Esophagus muscularis mucosa (tissue), 4 donors: ENCODE results near the gene TRAK1. TPM values are rescaled to one million over a fixed set of nuclear protein-coding genes. Genes with fewer than 3 reads are reported as not detected.

ENCODE experiments used
- DNase-seq: peaks from one replicate; pipeline ENCODE4 v3.0.0-alpha.2; 2017; ENCODE audit errors: extremely low spot score
- H3K27ac ChIP-seq, 4 donors: fragments of 200-600 bp; sonication (generic); replicated peaks in 1 of 4; 1 replicate in 3 of 4; 2 replicates in 1 of 4; pipeline ENCODE4 v1.5.1; 2016 to 2019; ENCODE audit warnings: mild to moderate bottlenecking in 1 of 4
- H3K27me3 ChIP-seq, 4 donors: fragments of 200-600 bp; sonication (generic); one replicate each; pipeline versions ENCODE4 v1.5.1 to v1.6.0; 2016 to 2019
- H3K36me3 ChIP-seq, 4 donors: fragments of 200-600 bp; sonication (generic); one replicate each; pipeline ENCODE4 v1.5.1; 2016 to 2019
- H3K4me1 ChIP-seq, 4 donors: fragments of 200-600 bp; sonication (generic); one replicate each; pipeline ENCODE4 v1.5.1; 2016 to 2019
- H3K4me3 ChIP-seq, 4 donors: fragments of 200-600 bp; sonication (generic); 1 replicate in 2 of 4; 2 replicates in 2 of 4; pipeline ENCODE4 v1.5.1; 2016 to 2019; ENCODE audit warnings: mild to moderate bottlenecking in 4 of 4, moderate library complexity in 1 of 4
- H3K9me3 ChIP-seq, 4 donors: fragments of 200-600 bp; sonication (generic); 1 replicate in 3 of 4; 2 replicates in 1 of 4; pipeline ENCODE4 v1.5.1; 2016 to 2019
- CTCF ChIP-seq, 3 experiments: fragments of 200-600 bp in 2 of 3; fragments of 450-650 bp in 1 of 3; sonication (generic) in 2 of 3; IDR thresholded peaks; one replicate each; pipeline ENCODE4 v1.5.1; 2017 to 2019; ENCODE audit warnings: antibody characterized with exemption in 3 of 3, mild to moderate bottlenecking in 2 of 3, moderate library complexity in 1 of 3
- EP300 ChIP-seq: sonication (generic); formaldehyde crosslinking; IDR thresholded peaks from one replicate; pipeline ENCODE4 v1.6.1; 2017; ENCODE audit warnings: antibody characterized with exemption
- POLR2A ChIP-seq: fragments of 450-650 bp; IDR thresholded peaks from one replicate; pipeline ENCODE4 v1.6.1; 2017; ENCODE audit warnings: antibody characterized with exemption, moderate library complexity, mild to moderate bottlenecking, low read depth
- POLR2AphosphoS5 ChIP-seq, 2 donors: sonication (generic); formaldehyde crosslinking; IDR thresholded peaks; one replicate each; pipeline ENCODE4 v1.6.1; 2017; ENCODE audit warnings: antibody characterized with exemption in 2 of 2
- WGBS: methylation state at CpG from one replicate; pipeline ENCODE4 v1.1.5; 2018; 5-methylcytosine and 5-hydroxymethylcytosine counted together
- intact Hi-C: fragments of 100-400 bp; cut with DNase I; formaldehyde crosslinking; loops from one replicate; pipeline ENCODE4 v1.15.1; 2023
- total RNA-seq, 4 donors: library from RNA; depleted of rRNA; stranded (reverse); fragments of >200 nt; gene quantifications; one replicate each; pipeline versions ENCODE4 v1.1.0 to v1.2.1, GENCODE V29; 2016

The TRAK1 gene
- total RNA-seq, 4 donors from 2014 or later: 45.7 to 74.8 (median 57.7) TPM

DNA sequence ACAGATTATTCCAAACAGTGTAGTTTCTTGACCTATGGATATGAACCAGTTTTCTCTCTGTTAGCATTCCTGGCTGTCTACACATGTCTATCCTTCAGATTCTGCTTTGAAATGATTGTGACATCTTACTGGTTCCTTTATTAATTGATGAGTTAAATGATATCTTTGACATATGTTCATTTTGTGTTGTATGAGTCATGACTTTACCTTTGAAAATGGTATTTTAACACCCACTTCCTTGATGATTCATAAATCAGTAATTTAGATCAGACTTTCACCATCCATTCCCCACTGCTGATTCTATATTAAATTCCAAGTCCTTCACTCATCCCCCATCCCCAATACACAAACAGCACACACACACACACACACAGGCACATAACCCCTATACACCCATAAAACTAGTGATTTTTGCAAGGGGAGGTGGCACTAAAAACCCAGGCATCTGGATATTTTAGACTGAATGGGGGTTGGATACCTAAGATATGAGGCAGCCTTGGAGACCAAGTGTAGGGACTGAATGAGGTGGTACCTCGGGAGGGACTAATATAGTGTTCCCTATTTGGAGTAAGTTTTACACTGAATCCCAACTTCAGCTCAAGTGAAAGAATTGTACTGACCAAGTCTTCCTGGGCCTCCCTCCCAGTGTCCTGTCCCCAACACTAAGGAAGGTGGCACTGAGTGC is 165.1 kb downstream of the TRAK1 start:
- TF ChIP-seq POLR2AphosphoS5 (IDR thresholded peaks at IDR 0.05) (no peak), EP300 (no peak), POLR2A (no peak), CTCF (IDR thresholded peaks at IDR 0.05) (no peak)
- DNase-seq: no peak
- no peak overlapping the region for H3K4me3 ChIP-seq
- H3K36me3 ChIP-seq: no peaks in the 10 kb centered on the region
- intact Hi-C loops: no loop called here
- H3K9me3 ChIP-seq: no peaks in the 10 kb centered on the region
- 86% methylated on average over 1 of the region's 1 CpG for WGBS
- H3K4me1 ChIP-seq: no peaks in the 10 kb centered on the region
- H3K27ac ChIP-seq: no peak overlapping the region
- H3K27me3 ChIP-seq: peaks cover 0 to 48% (median 0%) of the 10 kb centered on the region in 4 donors

- no peak overlapping the region for H3K27ac ChIP-seq
- no peaks in the 10 kb centered on the region for H3K36me3 ChIP-seq
- TF ChIP-seq EP300: no peak
- no peak for DNase-seq
- 65% methylated on average over 5 of the region's 7 CpGs for WGBS
- H3K4me3 ChIP-seq: no peak overlapping the region
- H3K27me3 ChIP-seq: peaks cover 0 to 55% (median 0%) of the 10 kb centered on the region in 4 donors
- intact Hi-C loops: no loop called here
- H3K9me3 ChIP-seq: no peaks in the 10 kb centered on the region
- no peaks in the 10 kb centered on the region for H3K4me1 ChIP-seq
Measured at GRCh38 chr3:42257007-42257406, 165.8 kb downstream of the TRAK1 start.

DNA sequence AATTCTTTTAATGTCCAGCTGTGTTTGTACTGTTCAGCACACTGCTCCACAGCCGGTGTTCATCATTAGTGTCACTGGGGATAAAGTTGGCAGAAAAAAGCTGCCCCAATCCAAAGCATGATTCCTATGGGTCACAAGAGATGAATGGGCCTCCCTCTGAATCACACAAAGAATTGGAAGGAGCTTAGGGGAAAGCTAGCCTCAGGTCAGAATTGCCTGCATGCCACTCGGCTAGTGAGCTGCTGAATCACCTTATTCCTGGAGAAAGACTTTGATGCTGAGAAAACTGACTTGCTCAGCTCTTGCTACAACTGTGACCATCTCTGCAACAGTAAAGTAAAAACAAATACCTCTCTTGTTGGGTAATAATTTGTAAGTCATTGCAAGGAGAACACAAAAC is 171.4 kb downstream of the TRAK1 start:
- Histone ChIP-seq H3K9me3 (peaks cover 0 to 3% (median 0%) of the 10 kb centered on the region in 4 donors), H3K27me3 (peaks cover 4 to 84% (median 31%) of the 10 kb centered on the region in 4 donors), H3K36me3 (no peaks in the 10 kb centered on the region), H3K4me3 (no peak overlapping the region), H3K4me1 (peaks cover 14 to 30% (median 27%) of the 10 kb centered on the region in 4 donors), H3K27ac (no peak overlapping the region)
- 30% methylated on average over 2 of the region's 2 CpGs for WGBS
- TF ChIP-seq CTCF (IDR thresholded peaks at IDR 0.05): no peak
- TF ChIP-seq POLR2AphosphoS5 (IDR thresholded peaks at IDR 0.05): no peak
- no peak for TF ChIP-seq POLR2A
- no peak for TF ChIP-seq EP300
- intact Hi-C loops: no loop called here
- DNase-seq: no peak

DNA sequence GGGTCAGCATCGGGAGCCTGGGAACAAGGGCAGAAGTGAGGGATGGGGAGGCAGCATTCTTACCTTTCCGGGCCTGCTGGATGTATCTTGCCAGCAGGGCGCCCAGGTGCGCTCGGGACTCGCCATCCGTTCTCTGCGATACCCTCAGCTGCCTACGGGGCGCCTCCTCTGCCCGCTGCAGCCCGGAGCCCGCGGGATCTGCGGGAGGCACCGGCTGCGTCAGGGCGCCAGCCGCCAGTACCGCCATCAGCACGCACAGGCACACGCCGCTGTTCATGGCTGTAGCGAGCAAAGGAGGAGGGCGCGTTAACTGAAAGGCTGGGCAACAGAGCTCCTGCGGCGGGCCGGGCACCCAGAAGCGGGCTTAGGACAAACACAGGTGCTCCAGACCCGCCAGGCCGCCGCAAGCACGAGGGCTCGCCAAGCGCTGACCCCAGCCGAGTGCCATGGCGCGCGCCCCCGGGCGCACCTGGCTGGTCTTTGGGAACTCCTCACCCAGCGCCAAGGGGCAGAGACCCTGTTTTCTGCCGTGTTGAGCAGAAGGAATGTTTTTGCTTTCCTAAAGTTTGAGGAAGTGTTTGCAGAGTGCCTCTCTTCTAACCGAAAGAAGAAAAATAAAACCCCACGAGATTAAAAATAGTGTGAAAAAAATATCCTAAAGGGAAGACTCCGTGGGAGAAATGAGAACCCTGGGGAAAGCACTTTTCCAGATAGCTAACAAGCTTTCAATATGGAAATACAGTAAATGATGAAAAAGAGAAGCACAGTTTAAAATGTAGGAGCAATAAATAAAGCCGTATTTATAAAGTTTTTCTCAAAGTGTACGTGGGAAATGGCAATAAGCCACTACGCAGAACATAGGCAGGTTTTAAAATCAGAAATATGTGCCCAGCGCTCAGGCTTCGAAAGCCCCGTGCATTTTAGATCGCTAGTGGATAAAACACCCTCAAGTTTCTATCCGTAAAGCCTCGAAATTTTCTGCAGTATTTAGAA is 172.5 kb downstream of the TRAK1 start:
- Histone ChIP-seq H3K27me3 (peaks cover 4 to 93% (median 31%) of the 10 kb centered on the region in 4 donors), H3K27ac (no peak overlapping the region), H3K36me3 (no peaks in the 10 kb centered on the region), H3K4me3 (peak overlapping the region; percentile 24 to 42 (median 32)), H3K4me1 (peaks cover 14 to 30% (median 27%) of the 10 kb centered on the region in 4 donors), H3K9me3 (peaks cover 0 to 3% (median 0%) of the 10 kb centered on the region in 4 donors)
- intact Hi-C loops: no loop called here
- 12% methylated on average over 55 of the region's 56 CpGs for WGBS
- DNase-seq: no peak
- TF ChIP-seq POLR2AphosphoS5 (IDR thresholded peaks at IDR 0.05) (no peak), EP300 (no peak), POLR2A (no peak), CTCF (IDR thresholded peaks at IDR 0.05) (no peak)
